GM19324 (cell line): ENCODE measurements around the gene SNX20.

Source experiments
- ATAC-seq: cut with Tn5 transposase; IDR thresholded peaks from one replicate; pipeline ENCODE4 v1.9.1; 2021; ENCODE audit warnings: mild to moderate bottlenecking, moderate library complexity; ENCODE audit not compliant: unreplicated experiment, low FRiP score

Gene SNX20

DNA sequence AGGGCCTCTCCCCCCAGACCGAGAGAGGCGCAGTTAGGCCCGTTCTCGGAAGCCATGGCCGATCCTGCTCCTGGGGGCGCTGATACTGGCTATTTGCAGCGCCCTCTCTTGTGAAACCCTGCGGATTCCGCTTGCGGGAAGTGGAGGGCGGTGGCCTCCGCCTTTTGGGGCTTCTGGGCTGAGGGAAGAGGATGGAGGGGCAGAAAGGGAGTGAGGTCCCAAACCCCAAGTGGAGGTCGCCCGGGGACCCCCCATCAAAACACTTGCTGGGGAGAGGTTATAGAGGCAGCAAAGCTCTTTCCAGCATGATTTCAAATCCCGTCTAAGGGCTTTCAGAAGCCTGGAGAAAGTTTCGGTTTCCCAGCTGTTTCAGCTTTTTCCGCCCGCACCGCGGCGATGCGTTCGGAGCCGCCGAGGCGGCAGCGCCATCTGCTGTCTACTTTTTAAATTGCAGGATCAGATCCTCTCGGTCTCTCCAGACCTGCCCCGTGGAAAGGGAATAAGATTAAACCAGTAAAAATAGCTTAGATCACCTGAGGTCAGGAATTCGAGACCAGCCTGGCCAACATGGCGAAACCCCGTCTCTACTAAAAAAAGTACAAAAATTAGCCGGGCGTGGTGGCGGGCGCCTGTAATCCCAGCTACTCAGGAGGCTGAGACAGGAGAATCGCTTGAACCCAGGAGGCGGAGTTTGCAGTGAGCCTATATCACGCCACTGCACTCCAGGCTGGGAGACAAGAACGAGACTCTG, 15.8 kb downstream of the SNX20 start:
- no peak for ATAC-seq

- ATAC-seq = no peak
Measured at GRCh38 chr16:50664270-50664669, 16.8 kb downstream of the SNX20 start.

DNA sequence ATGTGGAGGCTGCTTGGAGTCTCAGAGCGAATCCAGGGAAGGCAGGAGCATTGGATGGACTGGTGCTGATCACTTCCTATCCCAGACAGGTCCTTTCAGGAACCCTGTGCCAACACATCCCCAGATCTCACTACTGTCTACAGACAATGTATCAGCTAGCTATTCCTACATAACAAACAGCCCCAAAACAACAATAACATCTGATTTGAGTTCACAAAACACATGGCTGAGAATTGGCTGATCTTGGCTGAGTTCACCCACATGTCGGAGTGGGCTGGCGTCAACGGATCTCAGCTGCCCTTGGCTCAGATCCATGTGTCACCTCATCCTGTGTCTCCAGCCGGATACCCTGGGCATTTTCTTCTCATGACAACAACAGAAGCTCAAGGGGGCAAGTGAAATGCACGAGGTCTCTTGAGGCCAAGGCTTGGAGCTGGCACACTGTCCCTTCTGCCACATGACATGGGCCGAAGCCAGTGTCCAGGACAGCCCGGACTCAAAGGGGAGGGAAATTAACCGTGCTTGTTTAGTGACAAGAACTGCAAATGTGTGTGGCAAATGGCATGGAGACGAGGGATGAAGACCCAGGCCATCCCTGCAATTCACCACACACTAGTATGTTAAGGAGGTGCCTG, 18.7 kb downstream of the SNX20 start:
- ATAC-seq = no peak

DNA sequence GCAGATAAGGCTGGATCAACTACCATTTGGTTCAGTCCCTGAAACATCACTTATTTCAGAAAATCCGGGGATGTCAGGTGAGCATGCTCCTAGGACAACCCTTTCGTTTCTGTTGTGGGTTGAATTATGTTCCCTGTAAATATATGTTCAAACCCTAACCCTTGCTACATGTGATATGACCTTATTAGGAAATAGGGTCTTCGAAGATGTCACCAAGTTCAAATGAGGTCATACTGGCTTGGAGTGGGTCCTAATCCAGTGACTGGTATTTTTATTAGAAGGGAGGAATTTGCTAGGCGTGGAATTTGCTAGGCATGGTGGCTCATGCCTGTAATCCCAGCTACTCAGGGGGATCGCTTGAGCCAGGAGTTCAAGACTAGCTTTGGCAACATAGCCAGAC, 21.3 kb downstream of the SNX20 start:
- ATAC-seq = no peak

GRCh38 chr16:50657241-50657640, 23.9 kb downstream of the SNX20 start:
- no peak for ATAC-seq

DNA sequence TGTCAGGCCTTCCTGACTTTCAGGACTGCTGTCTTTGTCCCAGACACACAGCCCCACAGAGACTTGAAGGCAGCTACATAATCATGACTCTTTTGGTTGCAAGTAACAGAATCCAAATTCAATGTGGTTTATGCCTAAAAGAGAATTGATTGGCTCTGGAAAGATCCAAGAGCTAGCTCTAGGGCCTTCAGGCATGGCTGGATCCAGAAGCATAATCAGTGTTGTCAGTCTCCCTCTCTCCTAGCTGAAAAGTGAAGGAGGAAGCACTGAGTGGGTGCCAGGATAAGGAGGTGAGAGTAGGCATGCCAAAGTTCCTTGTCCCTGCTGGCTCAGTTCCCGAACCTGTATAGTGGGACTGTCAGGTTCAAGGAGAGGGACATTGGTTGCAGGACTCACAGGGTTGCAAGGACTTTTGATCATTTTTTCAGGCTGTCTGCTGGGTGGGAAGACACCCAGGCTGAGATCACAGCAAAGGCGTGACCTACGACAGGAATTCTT, 25.5 kb downstream of the SNX20 start:
- ATAC-seq = no peak

DNA sequence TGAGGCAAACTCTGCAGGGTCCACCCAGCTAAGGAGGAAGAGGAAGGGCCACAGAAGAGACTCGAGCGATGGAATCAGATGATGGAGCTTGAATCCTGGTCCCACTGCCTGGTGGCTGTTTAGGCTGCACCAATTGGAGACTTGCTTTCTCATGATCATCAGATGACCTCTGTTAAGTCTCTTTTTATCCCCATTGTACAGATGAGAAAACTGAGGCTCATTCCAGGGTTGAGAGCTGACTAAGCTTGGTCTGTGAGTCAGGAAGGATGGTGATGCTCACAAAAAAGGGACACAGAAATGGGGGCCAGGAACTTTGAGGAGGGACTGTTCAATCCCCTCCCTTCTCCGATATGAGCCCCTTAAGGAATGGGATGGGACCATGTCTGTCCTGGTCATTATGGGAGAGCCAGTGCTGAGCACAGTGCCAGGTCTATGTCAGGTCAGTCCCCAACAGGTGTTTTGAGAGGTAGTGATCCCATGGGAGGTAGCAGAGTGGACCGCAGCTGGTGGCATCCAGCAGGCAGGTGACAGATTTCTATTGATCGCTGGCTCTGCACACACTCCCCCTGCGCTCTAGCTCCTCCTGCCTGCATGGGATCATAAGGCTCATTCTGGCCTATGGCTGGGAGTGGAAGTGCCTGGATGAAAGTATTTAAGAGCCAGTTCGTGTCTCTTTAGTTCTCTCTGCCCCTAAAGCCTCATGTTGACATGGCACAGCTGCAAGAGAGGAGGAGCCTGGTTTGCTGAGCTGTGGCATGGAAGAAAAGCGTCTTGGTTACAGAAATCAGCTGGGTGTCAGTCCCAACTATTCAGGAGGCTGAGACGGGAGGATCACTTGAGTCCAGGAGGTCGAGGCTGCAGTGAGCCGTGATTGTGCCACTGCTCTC, 27.2 kb downstream of the SNX20 start:
- ATAC-seq = no peak

DNA sequence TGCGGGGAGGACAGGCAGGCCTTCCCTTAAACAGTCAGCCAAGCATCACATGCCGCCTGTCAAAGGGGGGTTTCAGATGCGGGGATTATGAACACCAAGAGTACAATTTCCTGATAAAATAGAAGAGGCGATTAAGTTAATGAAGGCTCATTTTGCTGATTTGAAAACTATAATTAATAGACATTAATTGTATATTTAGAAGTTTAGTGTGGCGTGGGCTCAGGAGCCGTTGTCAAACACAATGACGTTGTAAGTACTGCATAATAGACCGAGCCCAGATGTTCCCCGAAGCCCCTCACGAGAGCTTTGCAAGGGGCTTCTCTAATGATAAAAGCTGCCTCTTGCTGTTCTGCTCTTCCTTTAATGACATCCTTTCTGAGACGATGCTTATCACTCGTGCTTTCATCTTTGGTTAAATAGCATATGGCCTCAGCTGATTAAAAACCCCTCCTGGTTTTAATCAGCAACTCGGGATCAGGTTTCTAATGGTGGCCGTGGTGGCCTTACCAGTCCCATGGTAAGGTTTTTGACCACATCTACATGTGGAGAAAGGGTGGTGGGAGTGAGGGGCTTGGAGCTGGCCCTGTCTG, 28.2 kb downstream of the SNX20 start:
- ATAC-seq = no peak

DNA sequence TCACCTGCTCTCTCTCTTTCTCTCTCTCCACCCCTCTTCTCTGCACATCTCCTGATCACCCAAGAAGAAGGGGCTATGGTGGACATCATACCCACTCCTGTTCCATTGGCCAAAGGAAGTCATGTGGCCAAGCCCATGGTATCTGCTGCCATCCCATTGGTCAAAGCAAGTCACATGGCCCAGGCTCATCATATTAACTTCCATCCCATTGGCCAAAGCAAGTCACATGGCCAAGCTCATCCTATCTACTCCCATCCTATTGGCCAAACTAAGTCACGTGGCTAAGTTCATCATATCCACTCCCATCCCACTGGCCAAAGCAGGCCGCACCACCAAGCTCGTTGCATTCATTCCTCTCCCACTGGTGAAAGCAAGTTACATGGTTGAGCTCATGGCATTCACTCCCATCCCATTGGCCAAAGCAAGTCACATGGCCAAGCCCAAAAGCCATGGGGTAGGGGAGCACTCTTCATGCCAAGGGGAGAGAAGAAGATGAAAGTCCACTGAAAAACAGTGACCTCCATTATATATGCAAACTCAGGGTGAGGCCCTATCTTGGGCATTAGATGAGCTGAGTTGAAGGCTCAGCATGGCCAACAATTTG, 29.2 kb downstream of the SNX20 start:
- no peak for ATAC-seq

DNA sequence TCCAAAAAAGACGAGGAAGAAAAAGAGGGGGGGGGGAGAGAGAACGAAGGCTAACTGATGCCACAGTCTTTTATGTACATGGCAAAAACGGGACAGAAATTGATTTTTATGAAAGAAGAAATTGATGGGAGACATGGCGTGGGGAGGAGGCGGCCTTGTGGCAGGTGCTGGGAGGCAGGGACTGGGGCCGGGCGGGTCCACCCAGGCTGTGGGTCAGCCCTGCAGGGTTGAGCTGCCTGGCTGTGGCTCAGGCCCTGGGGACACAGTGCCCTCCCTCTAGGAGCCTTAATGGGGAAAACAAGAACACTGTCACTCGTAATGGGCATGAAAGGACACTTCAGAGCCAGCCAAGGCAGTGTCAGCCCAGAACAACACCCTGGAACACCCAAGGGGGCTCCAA, 34.8 kb downstream of the SNX20 start:
- ATAC-seq = no peak

DNA sequence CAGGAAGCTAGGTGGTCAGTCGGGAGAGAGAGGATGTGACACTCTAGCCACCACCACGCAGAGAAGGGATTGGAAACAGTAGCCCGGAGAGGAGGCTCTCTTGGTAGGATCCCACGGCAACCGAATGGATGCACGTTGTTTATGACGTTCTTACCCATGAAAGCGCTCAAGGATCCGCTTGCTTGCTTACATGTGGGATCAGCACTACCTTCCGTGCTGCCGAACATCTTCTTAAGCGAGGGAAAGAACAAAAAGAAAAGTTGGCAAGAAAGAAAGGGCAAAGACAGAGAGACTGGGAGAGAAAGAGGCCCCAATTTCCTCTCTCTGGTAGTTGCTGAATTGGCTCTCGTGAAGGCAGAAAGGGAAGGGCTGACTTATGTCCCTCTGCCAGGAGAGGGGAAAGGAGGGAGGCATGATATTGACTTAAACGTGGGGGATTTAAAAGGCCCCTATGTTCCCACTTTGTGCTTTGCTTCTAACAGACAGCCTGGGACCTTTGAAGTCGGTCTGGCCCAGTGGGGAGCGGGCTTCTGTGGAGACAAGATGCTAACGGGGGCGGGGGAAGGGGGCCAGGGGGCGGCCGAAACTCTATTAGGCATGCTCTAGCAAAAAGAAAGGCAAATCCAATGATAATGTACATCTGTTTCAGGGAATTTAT, 35.4 kb downstream of the SNX20 start:
- no peak for ATAC-seq

DNA sequence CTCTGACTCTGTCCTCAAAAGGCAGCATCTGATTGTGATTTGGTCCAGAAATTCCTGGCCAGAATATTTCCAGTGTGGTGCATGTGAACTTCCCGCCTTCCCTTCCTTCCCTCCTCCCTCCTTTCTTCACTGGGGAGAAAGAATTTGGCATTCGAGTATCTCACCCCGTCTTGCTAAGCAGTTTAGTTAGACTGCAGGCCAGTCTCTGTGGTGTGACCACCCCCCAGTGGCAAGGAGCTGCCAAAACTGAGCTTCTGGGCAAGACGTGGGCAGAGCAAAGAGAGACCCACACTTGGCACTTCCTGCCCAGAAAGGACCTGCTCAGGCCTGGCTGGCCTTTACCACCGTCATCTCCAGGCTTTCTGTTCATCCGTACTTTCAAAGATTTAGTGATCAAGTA, 36.4 kb downstream of the SNX20 start:
- no peak for ATAC-seq

DNA sequence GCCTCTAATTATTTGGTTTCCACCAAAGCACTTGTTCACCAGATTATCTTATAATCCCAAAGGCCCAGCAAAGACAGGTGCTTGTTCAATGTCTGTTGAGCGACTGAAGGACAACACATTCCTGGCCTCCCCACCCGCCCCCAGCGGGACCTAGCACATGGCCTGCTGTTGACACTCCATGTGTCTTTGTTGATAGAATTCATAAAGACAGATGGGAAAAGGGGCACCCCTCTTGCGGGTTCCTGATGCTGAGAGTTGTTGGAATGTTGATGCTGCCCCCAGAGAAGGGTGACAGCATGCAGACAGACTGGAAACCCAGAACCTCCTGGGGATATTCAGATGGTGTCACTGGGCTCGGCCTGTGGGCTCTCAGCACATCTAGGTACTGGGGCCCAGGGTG, 36.9 kb downstream of the SNX20 start:
- no peak for ATAC-seq

GRCh38 chr16:50643192-50643591, 37.9 kb downstream of the SNX20 start:
- ATAC-seq = no peak

DNA sequence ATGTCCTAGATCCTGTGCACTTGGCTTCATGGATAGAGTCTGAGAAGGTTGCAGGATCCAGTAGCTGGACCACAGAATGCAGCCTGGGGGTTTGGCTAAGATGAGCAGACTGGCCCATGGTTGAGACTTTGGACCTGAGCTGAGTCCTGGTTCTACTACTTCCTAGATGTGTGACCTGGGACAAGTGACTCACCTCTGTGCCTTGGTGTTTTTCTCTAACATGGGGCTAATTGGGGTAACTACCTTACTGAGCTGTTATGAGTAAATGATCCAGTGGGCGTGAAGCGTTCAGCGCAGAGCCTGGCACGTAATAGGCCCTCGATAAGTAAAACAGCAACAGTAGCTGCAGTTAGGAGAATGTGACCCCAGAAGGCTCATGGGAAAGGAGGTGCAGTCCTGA, 38.8 kb downstream of the SNX20 start:
- no peak for ATAC-seq

DNA sequence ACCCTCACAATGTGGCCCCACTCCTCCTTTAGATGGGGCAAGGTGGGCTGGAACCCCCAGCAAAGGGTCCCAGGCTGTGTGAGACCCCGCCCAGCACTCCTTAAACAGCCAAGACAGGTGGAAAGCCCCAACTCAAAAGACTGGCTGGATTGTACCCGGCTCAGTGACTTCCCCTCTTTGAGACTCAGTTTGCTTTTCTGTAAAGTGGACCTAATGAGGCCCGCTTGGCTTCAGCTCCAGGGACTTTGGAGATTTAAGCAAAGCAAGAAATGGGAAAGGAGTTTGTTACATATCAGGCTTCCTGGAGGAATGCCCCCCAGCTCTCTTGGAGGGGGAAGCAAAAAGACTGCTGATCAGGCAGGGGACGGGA, 39.3 kb downstream of the SNX20 start:
- no peak for ATAC-seq

DNA sequence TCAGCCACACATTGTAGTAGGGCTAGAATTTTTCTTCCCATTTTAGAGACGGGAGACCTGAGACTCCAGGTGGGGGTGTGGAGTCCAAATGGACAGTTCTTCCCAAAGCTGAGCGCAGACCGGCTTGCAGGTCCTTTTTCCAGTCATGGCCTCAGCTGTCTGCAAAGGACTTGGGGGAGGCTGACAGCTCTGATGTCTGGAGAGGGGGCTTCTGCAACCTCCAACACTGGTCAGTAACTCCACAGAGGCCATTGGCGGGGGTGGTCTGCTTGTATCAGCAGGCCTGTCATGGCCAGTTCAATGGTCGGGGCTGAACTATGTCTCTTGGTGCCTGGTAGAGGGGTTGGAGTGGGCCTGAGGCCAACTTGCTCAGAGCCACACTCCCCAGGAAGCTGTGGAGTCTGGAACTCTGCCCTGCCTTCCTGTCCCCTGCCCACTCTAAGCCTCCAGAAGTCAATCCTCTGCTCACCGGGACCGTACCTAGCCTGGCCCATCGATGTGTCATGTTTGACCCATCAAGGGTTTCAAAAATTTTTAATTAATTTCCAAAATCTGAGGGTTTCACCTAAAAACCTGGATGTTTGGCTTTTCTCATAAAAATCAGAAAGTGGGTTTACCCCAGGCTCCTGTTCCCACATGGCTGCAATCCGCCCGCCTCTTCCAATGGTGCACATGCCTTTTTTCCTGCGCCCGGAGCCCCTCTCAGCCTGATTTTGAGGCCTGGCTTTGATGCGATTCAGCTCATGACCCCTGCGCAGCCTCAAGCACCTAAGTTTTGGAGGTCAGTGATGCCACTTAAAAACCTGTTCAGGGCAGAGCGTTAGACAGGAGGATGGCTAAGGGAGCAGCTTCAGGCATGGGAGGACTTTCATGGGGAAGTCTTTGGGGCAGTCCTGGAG, 39.9 kb downstream of the SNX20 start:
- ATAC-seq = no peak

GRCh38 chr16:50640391-50640790, 40.7 kb downstream of the SNX20 start:
- ATAC-seq = no peak
